GM23338 (cell line): Measurements from ENCODE around the gene NPAS2.

ENCODE experiments used
- CTCF ChIP-seq, 2 experiments: fragments of 200-600 bp in 1 of 2; sonication (generic) in 1 of 2; conservative IDR thresholded peaks; 2 replicates each; pipeline versions ENCODE4 v1.5.1 to v1.6.1; 2016 to 2017; ENCODE audit warnings: antibody characterized with exemption in 2 of 2, low read depth in 2 of 2, mild to moderate bottlenecking in 2 of 2, moderate library complexity in 1 of 2
- EZH2 ChIP-seq: fragments of 200-600 bp; sonication (generic); IDR thresholded peaks from one replicate; pipeline ENCODE4 v1.8.0; 2017; ENCODE audit warnings: antibody characterized with exemption, mild to moderate bottlenecking, low read depth; ENCODE audit not compliant: unreplicated experiment
- EZH2phosphoT487 ChIP-seq: fragments of 200-600 bp; sonication (generic); IDR thresholded peaks from one replicate; pipeline ENCODE4 v1.8.1; 2018; ENCODE audit warnings: antibody characterized with exemption; ENCODE audit not compliant: unreplicated experiment
- JUNB ChIP-seq: IDR thresholded peaks from one replicate; pipeline ENCODE4 v1.6.1; 2016; ENCODE audit warnings: antibody characterized with exemption; ENCODE audit not compliant: unreplicated experiment
- POLR2AphosphoS5 ChIP-seq: IDR thresholded peaks from 2 replicates; pipeline ENCODE4 v1.6.1; 2016; ENCODE audit warnings: antibody characterized with exemption, low read depth

- TF ChIP-seq EZH2phosphoT487, result no peak
- TF ChIP-seq POLR2AphosphoS5, result no peak
- no peak for TF ChIP-seq CTCF (conservative IDR thresholded peaks at IDR 0.05; ENCODE audit: low read depth in 2 of 2)
- TF ChIP-seq JUNB, result no peak
- TF ChIP-seq EZH2, result no peak
Observed at GRCh38 chr2:100940766-100941645, 121.1 kb downstream of the NPAS2 start.
